SU-DHL-6 (cell line): ENCODE data around the gene ACTRT3.
A peak's percentile ranks its signal among the peaks of the same experiment; 100 is the strongest.
"Not testable (repeated sequence)": the region's sequence is repeated elsewhere in the genome, so short reads cannot be mapped to it uniquely, and the experiment has no call there.

Experiments used
- H2AFZ ChIP-seq: fragments of 200-600 bp; sonication (generic); 2 replicates; pipeline ENCODE4 v1.6.1; 2014; ENCODE audit warnings: low read depth, mild to moderate bottlenecking, moderate library complexity, mixed read lengths, antibody characterized with exemption, low read length; ENCODE audit not compliant: severe bottlenecking
- H3F3A ChIP-seq: fragments of 200-600 bp; shearing (Covaris generic); 2 replicates; pipeline ENCODE4 v1.6.0; 2016; ENCODE audit warnings: antibody characterized with exemption, mild to moderate bottlenecking; ENCODE audit not compliant: insufficient read depth
- H3K27ac ChIP-seq: fragments of 200-600 bp; sonication (generic); 2 replicates; pipeline ENCODE4 v1.5.1; 2016; ENCODE audit warnings: low read depth, mild to moderate bottlenecking, low read length, moderate library complexity, mixed read lengths
- H3K27me3 ChIP-seq: fragments of 200-600 bp; sonication (generic), shearing (Covaris generic); 2 replicates; pipeline ENCODE4 v1.6.0; 2014; ENCODE audit warnings: mild to moderate bottlenecking, low read length
- H3K36me3 ChIP-seq: fragments of 200-600 bp; sonication (generic); 2 replicates; pipeline ENCODE4 v1.6.1; 2014; ENCODE audit warnings: mild to moderate bottlenecking, low read length, mixed read lengths
- H3K4me2 ChIP-seq: fragments of 300-600, 200-600 bp; shearing (Covaris generic), sonication (generic); 2 replicates; pipeline ENCODE4 v1.6.0; 2014; ENCODE audit warnings: low read length, low read depth, mild to moderate bottlenecking; ENCODE audit not compliant: poor library complexity, severe bottlenecking
- H3K4me3 ChIP-seq: fragments of 200-600 bp; sonication (generic); 2 replicates; pipeline ENCODE4 v1.5.1; 2014; ENCODE audit warnings: antibody characterized with exemption, low read length, mild to moderate bottlenecking, mixed read lengths; ENCODE audit not compliant: insufficient read depth, poor library complexity, severe bottlenecking
- H3K79me2 ChIP-seq: fragments of 200-600 bp; sonication (generic); 2 replicates; pipeline ENCODE4 v1.6.1; 2014; ENCODE audit warnings: mild to moderate bottlenecking, low read length, moderate library complexity; ENCODE audit not compliant: insufficient read depth
- H3K9ac ChIP-seq: fragments of 200-600 bp; sonication (generic); 2 replicates; pipeline ENCODE4 v1.7.0; 2014; ENCODE audit warnings: mild to moderate bottlenecking, low read length
- H3K9me2 ChIP-seq: fragments of 200-600 bp; sonication (generic); replicated peaks from 2 replicates; pipeline ENCODE4 v1.6.1; 2014; ENCODE audit warnings: low read length; ENCODE audit not compliant: insufficient read depth
- H3K9me3 ChIP-seq: fragments of 200-600 bp; sonication (generic); 2 replicates; pipeline ENCODE4 v1.6.1; 2014; ENCODE audit warnings: low read length, mixed read lengths; ENCODE audit not compliant: insufficient read depth
- H4K20me1 ChIP-seq: fragments of 200-600 bp; sonication (generic); 2 replicates; pipeline ENCODE4 v1.6.1; 2014; ENCODE audit warnings: low read depth, mild to moderate bottlenecking, antibody characterized with exemption, low read length, moderate library complexity, mixed read lengths
- CTCF ChIP-seq: fragments of 200-600 bp; sonication (generic); IDR thresholded peaks from one replicate; pipeline ENCODE4 v1.5.1; 2017; ENCODE audit warnings: antibody characterized with exemption, mild to moderate bottlenecking, low read length, moderate library complexity; ENCODE audit not compliant: insufficient read depth, poor library complexity, severe bottlenecking
- EZH2phosphoT487 ChIP-seq: fragments of 200-600 bp; sonication (generic), shearing (Covaris generic); conservative IDR thresholded peaks from 2 replicates; pipeline ENCODE4 v1.6.1; 2018; ENCODE audit warnings: mild to moderate bottlenecking, antibody characterized with exemption, low read length, moderate library complexity, mixed read lengths

ACTRT3 gene

GRCh38 chr3:169746924-169747323 is 22.4 kb downstream of the ACTRT3 start:
- H3K27me3 ChIP-seq, result no peaks in the 10 kb centered on the region
- no peaks in the 10 kb centered on the region for H3F3A ChIP-seq
- TF ChIP-seq CTCF, result no peak
- TF ChIP-seq EZH2phosphoT487, result no peak
- H3K36me3 ChIP-seq, result no peaks in the 10 kb centered on the region
- H4K20me1 ChIP-seq, result no peaks in the 10 kb centered on the region
- H3K9me3 ChIP-seq, result no peaks in the 10 kb centered on the region
- no peaks in the 10 kb centered on the region for H3K9me2 ChIP-seq
- H3K79me2 ChIP-seq, result no peaks in the 10 kb centered on the region
- no peak overlapping the region for H3K4me3 ChIP-seq
- H3K4me2 ChIP-seq, result no peak overlapping the region
- no peak overlapping the region for H3K27ac ChIP-seq
- no peak overlapping the region for H2AFZ ChIP-seq
- H3K9ac ChIP-seq, result no peak overlapping the region

- no peak for TF ChIP-seq EZH2phosphoT487
- TF ChIP-seq CTCF, result peak; percentile 26
- Histone ChIP-seq H3K9ac (no peak overlapping the region), H3K79me2 (no peaks in the 10 kb centered on the region), H2AFZ (no peak overlapping the region), H3F3A (no peaks in the 10 kb centered on the region), H3K4me2 (no peak overlapping the region), H3K27me3 (no peaks in the 10 kb centered on the region), H3K36me3 (no peaks in the 10 kb centered on the region), H3K27ac (no peak overlapping the region), H3K4me3 (no peak overlapping the region), H3K9me3 (no peaks in the 10 kb centered on the region), H3K9me2 (no peaks in the 10 kb centered on the region), H4K20me1 (no peaks in the 10 kb centered on the region)
Observed at GRCh38 chr3:169744366-169745054, 24.9 kb downstream of the ACTRT3 start.

- Histone ChIP-seq H3K4me2 (no peak overlapping the region), H3K27me3 (no peaks in the 10 kb centered on the region), H3K36me3 (no peaks in the 10 kb centered on the region), H3K9ac (no peak overlapping the region), H4K20me1 (no peaks in the 10 kb centered on the region), H3K27ac (no peak overlapping the region), H3K9me2 (no peaks in the 10 kb centered on the region), H2AFZ (no peak overlapping the region), H3K4me3 (no peak overlapping the region), H3K79me2 (no peaks in the 10 kb centered on the region), H3K9me3 (no peaks in the 10 kb centered on the region), H3F3A (no peaks in the 10 kb centered on the region)
- TF ChIP-seq EZH2phosphoT487, result no peak
- no peak for TF ChIP-seq CTCF
Observed at GRCh38 chr3:169739067-169739466, 30.3 kb downstream of the ACTRT3 start.

- not testable (repeated sequence) for H3K9ac ChIP-seq, H3F3A ChIP-seq
Observed at GRCh38 chr3:169731857-169732256, 37.5 kb downstream of the ACTRT3 start.

More at GRCh38 chr3:169731857-169732256, 37.5 kb downstream of the ACTRT3 start:
- not testable (repeated sequence) for H3K27ac ChIP-seq, H3K4me2 ChIP-seq, H3K36me3 ChIP-seq, H3K9me2 ChIP-seq, H3K9me3 ChIP-seq, H3K79me2 ChIP-seq, H3K27me3 ChIP-seq, H4K20me1 ChIP-seq, H2AFZ ChIP-seq, H3K4me3 ChIP-seq
